HG03066 (cell line): ENCODE data around the gene FARP1.
A peak's percentile ranks its signal among the peaks of the same experiment; 100 is the strongest.
"Not testable (repeated sequence)": the region's sequence is repeated elsewhere in the genome, so short reads cannot be mapped to it uniquely, and the experiment has no call there.

Experiments
- ATAC-seq: cut with Tn5 transposase; IDR thresholded peaks from one replicate; pipeline ENCODE4 v1.9.1; 2021; ENCODE audit warnings: low read depth; ENCODE audit not compliant: unreplicated experiment

FARP1 gene

DNA sequence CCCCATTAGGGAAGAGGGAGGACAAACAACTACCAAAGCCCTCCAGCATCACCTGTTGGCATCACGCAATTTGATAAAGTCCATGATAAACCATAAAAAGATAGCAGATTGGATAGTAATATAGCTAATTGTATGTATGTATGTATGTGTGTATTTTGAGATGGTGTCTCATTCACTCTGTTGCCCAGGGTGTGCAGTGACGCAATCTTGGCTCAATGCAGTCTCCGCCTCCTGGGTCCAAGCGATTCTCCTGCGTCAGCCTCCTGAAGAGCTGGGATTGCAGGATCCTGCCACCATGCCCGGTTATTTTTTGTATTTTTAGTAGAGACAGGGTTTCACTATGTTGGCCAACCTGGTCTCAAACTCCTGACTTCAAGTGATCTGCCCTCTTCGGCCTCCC, 108.8 kb downstream of the FARP1 start:
- no peak for ATAC-seq

DNA sequence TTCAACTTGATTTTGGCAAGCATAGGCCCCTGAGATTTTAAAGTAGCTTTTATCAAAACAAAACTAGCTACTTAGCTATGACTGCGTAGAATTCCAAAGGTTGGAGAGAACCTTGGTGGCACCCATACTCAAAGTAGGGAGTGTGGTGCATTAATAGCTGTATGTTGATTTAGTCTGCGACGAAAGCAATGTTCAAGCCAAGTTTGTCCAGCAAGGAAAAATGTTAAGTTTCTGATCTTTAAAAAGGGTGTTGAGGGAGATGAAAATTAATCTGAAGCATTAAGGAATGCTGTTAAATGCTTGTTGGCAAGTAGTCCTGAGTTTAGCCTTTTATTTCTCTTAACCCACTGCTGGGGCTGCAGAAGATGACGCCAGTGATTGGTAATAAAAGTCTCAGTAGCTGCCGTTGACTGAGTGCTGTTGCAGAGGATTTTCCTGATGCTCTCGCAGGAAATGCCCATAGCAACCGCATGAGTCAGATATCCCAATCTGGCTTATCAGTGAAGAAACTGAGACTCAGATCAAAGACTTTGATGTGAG, 110.1 kb downstream of the FARP1 start:
- ATAC-seq = no peak

DNA sequence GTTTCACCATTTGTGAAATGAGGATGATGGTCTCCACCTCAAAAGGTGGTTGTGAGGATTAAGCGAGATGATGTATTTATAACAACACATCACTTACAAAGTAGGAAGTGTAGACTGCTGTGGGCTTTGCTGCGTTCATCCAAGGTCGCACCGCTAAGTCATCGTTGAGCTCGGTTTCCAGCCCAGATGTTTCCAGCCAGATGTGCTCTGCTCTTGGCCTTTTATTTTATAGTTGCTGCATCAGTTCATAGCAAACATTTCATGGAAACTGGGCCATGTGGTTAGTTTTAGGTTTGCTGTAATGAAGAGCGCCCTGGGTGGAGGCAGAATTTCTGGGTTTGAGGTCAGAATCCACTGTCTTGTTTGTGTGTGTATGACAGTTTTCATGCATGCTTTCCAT, 110.6 kb downstream of the FARP1 start:
- ATAC-seq = no peak

DNA sequence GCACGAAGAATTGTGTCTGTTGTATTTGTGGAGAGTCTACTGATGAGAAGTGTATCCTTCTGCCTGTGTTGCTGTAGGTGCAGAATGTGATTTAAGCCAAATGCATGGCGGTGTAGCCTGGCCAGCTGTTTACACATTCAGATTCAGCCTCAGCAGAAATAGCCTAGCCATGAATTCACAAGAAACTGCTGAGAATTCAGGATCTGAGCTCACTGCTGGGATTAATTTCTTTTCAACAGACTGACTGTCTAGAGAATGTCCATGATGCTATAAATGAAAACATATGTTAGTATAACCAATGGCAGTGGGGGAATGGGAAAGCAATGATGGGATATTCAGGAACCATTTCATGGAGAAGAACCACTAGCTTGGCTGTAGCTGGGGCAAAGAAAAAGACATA, 111.6 kb downstream of the FARP1 start:
- no peak for ATAC-seq

DNA sequence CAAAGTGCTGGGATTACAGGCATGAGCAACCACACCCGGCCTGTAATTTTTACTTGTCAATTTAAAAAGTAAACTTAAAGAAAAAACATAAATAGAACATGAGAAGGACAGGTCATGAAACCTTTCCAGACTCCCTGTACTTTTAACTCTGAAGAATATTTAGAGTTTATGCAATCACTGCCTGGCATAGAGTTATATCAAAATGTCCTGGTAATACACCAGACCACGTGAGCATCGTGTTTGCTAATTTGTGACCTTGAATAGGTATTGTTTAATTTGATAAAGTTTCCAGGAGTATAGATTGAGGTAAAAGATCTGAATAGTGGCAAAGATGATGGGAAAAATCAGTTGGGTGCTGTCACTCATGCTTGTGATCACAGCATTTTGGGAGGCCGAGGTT, 115.3 kb downstream of the FARP1 start:
- ATAC-seq = no peak

DNA sequence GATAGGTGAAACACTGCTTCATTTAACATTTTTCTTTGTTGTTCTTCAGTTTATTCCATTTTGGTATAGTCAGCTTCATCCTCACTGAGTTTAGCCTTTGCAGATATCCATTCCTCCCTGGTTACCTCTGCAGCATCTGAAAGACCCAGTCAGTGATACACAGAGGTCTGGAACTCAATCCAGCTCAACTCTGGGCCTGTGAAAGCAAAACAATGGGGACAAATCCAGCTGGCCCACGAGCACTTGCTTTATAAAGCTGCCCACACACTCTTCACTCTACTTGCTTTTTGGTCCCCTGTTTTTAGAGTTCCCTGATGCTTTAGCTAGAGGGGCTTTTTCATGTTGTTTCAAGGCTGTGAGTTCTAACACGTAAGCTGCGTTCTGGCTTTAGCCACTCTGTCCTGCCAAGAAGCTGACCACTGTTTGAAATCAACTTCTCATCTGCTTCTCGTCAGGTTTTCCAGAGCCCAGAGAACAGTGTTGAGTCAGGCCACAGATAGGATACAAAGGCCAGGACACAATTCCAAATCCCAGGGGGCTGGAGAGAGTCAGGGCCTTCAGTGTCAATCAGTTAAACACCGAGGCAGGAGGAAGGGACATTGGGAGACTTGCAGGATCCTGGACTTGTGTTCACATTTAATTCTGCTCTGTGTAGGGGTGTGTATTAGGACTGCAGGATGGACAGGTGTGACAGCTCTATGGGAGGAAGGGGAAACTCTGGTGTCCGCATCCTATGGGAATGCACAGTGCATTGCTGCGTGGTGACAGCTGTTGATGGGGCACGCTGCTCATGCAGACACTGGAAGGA, 117.7 kb downstream of the FARP1 start:
- ATAC-seq = no peak

DNA sequence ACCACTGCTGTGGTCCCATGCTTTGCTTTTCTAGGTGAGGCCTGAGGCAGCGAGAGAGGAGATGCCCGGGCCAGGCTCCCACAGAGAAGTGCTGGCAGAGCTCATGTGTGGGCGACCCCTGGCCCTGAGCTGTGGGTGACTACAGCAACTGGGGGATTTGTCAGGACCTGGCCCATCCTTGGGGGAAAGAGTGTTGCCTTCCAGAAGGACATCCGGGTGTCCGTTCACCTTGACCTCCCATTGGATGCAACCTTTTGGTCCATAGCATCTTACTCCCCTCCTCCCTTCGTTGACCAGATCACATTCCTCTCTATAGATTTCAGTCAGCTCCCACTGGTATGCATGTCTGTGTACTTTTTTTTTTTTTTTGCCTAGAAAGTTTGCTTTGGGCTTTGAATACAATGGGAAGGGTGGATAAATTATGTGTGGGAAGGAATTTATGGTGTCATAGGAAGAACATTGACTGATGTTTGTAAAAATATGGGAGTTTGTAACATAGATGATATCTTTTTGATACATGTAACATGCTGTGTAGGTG, 118.3 kb downstream of the FARP1 start:
- ATAC-seq = no peak

DNA sequence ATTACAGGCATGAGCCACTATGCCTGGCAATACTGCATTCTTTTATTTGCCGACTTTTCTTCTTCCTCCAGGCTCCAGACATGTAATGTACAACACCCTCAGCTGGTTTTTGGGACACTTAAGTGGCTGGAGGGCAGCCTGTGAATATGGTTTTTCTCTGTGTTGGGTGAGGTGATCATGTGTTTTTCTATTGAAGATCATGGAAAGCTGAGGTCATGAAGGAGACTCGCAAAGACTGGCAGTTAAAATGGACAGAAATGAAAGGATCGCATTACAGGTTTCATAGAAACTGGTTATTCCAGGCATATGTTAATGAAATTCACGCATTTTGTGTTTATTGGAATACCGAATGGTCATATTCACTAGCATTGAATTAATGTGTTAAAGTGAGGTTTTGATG, 119.4 kb downstream of the FARP1 start:
- no peak for ATAC-seq

DNA sequence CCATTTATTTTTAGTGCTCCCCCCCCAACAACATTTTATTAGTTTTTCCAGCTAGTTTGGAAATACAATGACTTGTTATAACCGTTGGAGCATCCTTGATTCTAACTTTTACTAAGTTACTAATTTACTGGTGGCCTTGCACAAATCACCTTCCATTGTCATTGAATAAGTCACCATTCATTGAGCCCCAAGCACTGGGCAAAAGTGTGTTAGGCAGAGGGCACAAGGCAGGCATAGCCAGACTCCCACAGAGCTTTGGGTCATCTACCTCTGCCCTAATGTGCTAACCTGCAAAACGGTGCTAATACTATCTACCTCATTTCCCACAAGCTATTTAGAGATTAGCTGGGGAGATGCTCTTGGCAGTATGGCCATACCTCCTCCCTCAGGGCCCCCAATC, 120.9 kb downstream of the FARP1 start:
- no peak for ATAC-seq

DNA sequence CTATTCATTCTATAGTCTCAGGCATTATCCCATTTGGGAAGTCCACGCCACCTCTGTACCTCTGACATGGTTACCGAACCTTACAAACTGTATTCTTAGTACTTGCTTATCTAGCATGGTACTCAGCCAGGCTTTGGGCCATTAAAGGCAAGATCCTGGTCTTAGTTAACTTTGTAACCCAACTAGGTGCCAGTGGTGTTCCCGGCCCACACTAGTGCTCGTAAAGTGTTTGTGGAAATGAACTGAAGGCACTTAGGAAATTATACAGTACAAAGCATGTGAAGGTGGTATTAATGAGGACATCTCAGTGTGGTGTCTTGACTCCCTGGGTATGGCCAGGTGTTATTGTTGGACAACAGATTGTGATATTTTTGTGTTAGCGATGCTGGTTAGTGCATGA, 122.0 kb downstream of the FARP1 start:
- ATAC-seq = no peak

DNA sequence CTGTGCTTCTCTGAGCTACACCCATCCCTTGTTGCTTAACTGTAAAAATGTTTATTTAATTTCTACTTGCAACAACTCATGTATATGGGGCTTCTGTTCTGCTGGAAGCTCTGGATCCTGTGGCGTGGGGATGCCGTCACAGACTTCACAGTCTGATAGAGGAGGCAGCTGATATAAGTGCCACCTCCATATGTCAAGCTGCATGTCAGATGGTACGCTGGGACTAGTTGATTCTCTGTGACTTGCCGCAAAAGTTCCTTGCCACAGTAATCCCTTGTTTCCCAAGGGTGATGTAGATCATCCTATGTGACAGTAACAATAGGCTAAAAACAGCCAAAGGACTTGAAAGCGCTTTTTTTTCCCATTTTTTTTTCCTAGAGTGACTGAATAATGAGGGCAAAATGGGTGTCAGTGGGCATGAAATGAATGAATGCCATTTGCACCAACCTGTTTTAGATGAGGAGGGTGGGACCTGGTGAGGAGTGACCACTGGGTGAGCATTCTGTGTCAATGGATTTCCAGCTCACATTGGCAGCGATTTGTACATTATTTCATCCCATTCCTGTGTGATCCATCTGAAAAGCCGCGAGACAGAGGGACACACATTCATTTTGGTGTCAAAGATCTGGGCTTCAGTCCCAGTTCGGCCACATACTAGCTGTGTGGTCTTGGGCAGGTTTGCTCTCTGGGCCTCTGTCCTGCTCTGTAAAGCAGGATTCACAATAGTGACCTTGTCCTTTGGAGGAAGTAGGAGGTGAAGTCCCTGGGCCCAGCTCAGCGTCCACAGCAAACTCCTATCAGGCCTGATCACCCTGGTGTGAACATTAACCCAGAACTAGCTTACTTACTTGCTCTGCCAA, 123.0 kb downstream of the FARP1 start:
- ATAC-seq = no peak

DNA sequence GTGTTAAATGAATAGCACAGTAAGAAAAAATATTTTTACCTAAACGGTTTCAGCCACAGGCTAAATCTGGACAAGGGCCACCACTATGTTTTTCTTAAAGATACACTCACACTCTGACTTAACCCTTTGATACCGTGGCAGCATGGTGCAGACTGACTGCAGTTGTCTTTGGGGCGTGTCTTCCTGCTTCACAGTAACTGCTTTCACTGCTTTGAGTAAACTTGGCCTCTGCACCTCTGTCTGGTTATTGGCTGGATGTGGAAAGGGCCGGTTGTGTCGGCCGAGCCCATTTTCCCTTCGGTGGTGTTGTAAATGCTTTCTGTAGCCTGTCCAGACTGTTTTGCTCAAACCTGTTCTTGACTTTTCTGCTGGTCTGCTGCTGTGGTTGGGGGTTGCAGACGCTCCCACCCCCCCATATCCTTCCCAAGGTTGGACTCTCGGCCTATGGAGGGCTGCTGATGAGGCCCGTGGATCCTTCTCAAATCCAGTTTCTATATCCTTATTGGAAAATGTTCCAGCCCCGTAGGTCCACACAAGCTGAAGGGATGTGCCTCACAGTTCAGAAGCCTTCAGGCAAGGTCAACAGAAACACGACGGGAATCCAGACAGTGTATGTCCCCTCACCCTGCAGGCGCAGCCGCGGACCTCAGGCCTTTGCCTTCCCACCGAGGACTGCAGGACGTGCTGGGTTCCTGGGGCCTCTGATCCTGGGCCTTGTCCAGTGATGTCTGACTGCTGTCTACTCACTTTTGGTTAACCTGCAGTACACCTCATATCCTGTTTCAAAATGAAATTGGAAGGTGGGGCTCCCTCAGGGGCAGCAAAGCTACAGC, 124.4 kb downstream of the FARP1 start:
- peak; percentile 75 for ATAC-seq

DNA sequence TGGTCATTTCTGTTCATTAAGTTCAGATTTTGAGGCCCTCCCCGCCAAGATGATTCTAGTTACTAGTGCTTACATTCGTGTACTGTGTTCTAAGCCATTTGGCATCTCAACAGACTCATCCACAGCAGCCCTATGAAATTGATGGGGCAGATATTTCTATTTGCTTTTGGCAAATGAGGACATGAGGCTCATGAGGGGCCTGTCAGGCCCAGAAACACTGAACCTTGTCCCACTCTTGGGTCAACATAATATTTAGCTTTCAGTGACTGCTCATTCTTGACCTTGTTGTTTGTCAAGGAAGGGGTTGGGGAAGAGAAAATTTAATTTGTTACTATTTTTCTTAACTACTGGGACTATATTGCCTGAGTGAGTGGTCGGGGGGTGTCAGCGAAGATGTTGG, 126.5 kb downstream of the FARP1 start:
- no peak for ATAC-seq

DNA sequence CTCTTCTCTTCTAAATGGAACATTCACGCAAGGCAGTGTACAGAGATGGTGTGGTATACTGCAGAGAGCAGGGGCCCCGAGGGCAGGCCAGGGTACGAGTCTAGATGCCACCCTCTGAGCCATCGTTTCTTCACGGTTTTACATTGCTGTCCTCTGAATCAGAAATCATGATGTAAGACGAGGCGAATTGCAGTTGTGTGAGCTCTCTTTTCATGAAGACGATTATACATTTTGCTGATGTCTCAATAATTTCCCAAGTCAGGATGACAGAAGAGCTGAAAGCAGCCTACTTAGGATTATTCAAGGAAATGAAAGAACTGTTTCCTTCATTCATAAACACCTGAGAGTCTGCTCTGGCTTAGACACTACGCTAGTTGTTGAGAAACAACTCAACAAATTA, 127.9 kb downstream of the FARP1 start:
- no peak for ATAC-seq

DNA sequence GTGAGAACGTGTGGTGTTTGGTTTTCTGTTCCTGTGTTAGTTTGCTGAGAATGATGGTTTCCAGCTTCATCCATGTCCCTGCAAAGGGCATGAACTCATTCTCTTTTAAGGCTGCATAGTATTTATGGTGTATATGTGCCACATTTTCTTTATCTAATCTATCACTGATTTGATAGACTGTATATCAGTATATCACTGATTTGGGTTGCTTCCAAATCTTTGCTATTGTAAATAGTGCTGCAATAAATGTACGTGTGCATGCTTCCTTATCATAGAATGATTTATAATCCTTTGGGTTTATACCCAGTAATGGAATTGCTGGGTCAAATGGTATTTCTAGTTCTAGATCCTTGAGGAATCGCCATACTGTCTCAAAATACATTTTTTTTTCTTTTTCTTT, 128.8 kb downstream of the FARP1 start:
- not testable (repeated sequence) for ATAC-seq

DNA sequence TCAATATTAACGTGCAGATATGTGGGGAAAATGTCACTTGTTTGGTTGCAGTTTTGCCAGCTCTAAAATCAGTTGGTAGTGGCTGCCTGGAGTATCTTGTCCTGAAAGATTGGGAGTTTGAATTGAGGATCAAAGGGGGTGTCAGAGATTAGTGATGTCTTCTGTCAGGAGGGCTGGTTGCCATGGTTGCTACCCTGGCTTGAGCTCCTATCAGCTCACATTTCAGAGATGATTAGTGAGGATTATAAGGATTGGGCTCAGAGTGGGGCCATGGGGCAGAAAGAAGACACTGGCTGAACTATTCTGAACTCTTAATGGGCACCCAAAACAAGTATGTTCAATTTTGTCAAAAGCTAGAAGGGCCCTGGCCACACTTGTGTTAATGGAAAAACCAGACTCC, 129.7 kb downstream of the FARP1 start:
- no peak for ATAC-seq

DNA sequence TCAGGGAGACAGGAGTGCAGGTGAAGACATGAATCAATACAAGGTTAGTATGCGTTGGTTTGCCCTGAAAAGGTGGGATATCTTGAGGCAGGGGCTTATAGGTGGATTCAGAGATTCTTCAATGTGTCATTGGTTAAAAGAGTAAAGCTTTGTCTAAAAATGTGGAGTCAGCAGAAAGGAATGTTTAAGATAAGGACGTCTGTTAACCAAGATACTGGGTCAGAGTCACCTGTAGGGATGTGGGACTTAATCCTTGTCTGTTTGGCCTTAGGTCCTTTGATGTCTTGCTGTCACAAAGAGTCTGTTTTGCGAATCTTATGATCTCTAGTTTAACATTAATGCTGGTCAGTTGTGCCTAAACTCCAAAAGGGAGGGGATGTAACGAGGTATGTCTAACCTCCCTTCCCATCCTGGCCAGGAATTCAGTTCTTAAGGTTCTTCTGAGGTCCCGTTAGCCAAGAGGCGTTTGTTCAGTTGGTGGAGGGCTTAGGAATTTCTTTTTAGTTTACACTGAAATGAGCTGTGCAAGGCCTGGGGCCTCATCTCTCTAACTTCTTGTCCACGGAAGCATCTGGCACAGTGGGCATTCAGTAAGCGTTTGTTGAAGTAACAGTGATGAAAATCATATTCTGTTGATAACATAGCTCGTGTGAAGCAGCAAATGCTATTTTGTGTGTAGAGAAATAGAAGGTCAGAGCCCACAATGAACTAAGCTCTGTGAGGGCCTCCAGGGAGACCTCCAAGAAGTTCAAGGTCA, 130.4 kb downstream of the FARP1 start:
- no peak for ATAC-seq

DNA sequence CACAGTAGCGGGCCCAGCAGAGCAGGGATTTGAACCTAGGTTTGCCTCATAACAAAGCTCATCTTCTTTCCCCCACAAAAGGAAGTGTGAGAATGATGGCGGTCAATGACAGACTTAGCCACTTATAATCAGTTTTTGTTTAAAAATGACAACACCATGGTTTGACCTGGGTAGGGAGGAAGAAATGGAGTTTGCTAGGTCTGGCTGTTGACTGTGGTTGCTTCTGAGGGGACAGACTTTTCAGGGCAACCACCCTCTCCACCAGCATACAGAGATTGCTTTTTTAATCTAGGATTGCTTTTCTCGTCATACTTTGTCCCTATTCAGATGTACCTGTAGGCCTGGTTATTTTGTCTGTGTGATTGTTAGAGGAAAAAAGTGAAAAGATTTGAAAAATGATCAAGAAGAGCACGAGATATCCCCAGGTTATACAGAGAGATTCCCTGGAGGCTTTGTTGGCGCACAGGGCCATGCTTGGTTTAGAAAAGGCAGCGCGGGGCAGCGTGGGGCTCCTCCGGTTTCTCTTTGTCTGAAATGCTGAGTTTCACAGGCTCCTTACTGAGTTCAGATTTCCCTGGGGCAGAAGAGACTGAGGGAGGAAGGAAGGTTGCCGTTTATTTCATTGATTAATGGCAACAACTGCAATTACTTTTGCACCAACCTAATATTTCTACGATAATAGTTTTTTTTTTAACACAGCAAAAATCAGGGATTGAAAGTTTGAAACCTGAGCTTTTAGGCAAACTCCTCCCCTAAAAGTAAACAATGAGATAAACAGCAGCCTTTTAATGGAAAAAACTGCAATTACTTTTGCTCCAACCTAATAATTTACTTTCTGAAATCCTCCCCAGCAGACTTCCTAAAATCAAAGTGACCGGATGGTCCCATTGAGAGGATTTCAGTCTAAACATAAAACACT, 131.2 kb downstream of the FARP1 start:
- ATAC-seq = no peak
